ENCODE data around the gene GP9. TPM values are rescaled to one million over a fixed set of nuclear protein-coding genes. Genes with fewer than 3 reads are reported as not detected.
A peak's percentile ranks its signal among the peaks of the same experiment; 100 is the strongest.

Gene GP9
- total and polyA plus RNA-seq, 9 of the 15 experiments (the other 6 are each of a cell fraction or from before 2014, with no cell fraction given), result not detected

DNA sequence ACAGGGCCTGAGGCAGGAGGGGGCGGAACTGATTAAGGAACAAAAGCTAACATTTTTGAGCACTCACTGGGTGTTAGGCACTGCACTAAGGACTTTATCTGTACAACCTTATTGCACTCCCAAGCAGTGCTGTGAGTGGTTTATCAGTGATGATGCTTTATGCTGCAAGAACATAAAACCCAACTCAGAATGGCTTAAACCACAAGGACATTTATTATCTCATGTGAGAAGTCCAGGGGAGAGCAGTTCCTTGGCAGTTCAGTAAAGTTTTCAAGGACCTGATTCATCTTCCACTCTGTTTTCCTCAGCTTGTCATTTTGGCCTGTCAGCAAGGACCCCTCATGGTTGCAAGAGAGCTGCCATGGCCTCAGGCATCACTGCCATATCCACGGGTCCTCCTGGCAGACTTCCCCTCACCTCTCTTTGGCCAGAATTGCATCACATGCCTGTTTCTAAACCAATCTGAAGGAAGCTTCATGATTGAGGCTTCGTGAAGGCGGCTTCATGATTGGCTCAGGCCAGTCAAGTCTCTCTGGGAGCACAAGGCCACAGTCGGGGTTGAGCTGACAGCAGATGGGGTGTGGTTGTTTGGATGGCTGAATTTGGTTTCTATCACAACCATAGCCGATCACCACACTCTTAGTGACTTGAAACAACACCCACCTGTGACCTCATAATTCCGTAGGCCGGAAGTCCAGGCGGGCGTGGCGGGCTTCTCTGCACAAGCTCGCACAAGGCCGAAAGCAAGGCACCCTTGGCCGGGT lies 43.7 kb upstream of the GP9 start (continued):
- TF ChIP-seq, protein P1, sequence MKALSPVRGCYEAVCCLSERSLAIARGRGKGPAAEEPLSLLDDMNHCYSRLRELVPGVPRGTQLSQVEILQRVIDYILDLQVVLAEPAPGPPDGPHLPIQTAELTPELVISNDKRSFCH (CRISPR knock-in tag; IDR thresholded peaks at IDR 0.05), result no peak
- TF ChIP-seq, protein P1 (tag; IDR thresholded peaks at IDR 0.05), result 0 out of 2 replicates have a peak, but pooled peaks have one; percentile 62
- peak; percentile 46; the same call in 1 of the 2 replicates for TF ChIP-seq KLF1 (tag; IDR thresholded peaks at IDR 0.05)
- TF ChIP-seq NFE2L1 (tag; IDR thresholded peaks at IDR 0.05; ENCODE audit: borderline replicate concordance, low read depth), result no peak
- peak; percentile 92 for TF ChIP-seq HDAC2 (IDR thresholded peaks at IDR 0.05)
- peak; percentile 87 for TF ChIP-seq DPF2 (IDR thresholded peaks at IDR 0.05)
- no peak for TF ChIP-seq XRCC5 (IDR thresholded peaks at IDR 0.05; ENCODE audit: low read depth, low read length)
- TF ChIP-seq EHMT2 (IDR thresholded peaks at IDR 0.05), result no peak
- peak in 1 of 2 experiments; percentile 53; a peak in 1 of 4 replicates for TF ChIP-seq TBL1XR1 (IDR thresholded peaks at IDR 0.05; ENCODE audit: low read length in 2 of 2)
- TF ChIP-seq POLR2B (IDR thresholded peaks at IDR 0.05; ENCODE audit: low read depth, partially characterized antibody), result no peak
- TF ChIP-seq U2AF1 (optimal IDR thresholded peaks at IDR 0.05; ENCODE audit: low read depth, low read length), result no peak
- TF ChIP-seq ZC3H4 (CRISPR knock-in tag; IDR thresholded peaks at IDR 0.05; ENCODE audit: borderline replicate concordance), result no peak
- no peak for TF ChIP-seq TSC22D4 (tag; IDR thresholded peaks at IDR 0.05)
- TF ChIP-seq CREB1 (IDR thresholded peaks at IDR 0.05), result 0 out of 2 replicates have a peak, but pooled peaks have one; percentile 29
- TF ChIP-seq CREB1 (CRISPR knock-in tag; IDR thresholded peaks at IDR 0.05), result peak; percentile 60; the same call in 1 of the 2 replicates
- TF ChIP-seq LCOR (CRISPR knock-in tag; IDR thresholded peaks at IDR 0.05), result peak; percentile 78; the same call in 1 of the 2 replicates
- peak; percentile 67 for TF ChIP-seq FOXM1 (IDR thresholded peaks at IDR 0.05; ENCODE audit: low read depth)
- TF ChIP-seq FOXM1 (CRISPR knock-in tag; IDR thresholded peaks at IDR 0.05; ENCODE audit: low read depth), result no peak
- peak; percentile 35; the same call in 1 of the 2 replicates for TF ChIP-seq ATF7 (IDR thresholded peaks at IDR 0.05)
- TF ChIP-seq NBN (IDR thresholded peaks at IDR 0.05; ENCODE audit: low read depth), result peak; percentile 73; the same call in 1 of the 2 replicates
- peak; percentile 89 for TF ChIP-seq TEAD4 (IDR thresholded peaks at IDR 0.05; ENCODE audit: low read length)
- TF ChIP-seq TEAD4 (CRISPR knock-in tag; IDR thresholded peaks at IDR 0.05; ENCODE audit: borderline replicate concordance), result no peak
- TF ChIP-seq RB1 (IDR thresholded peaks at IDR 0.05; ENCODE audit: low read depth), result peak; percentile 8; the same call in 1 of the 2 replicates
- peak; percentile 31; the same call in 1 of the 2 replicates for TF ChIP-seq ELF1 (tag; IDR thresholded peaks at IDR 0.05)
- TF ChIP-seq, protein P2, sequence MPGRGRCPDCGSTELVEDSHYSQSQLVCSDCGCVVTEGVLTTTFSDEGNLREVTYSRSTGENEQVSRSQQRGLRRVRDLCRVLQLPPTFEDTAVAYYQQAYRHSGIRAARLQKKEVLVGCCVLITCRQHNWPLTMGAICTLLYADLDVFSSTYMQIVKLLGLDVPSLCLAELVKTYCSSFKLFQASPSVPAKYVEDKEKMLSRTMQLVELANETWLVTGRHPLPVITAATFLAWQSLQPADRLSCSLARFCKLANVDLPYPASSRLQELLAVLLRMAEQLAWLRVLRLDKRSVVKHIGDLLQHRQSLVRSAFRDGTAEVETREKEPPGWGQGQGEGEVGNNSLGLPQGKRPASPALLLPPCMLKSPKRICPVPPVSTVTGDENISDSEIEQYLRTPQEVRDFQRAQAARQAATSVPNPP (IDR thresholded peaks at IDR 0.05; ENCODE audit: borderline replicate concordance, insufficient read depth, insufficient read length), result no peak
- TF ChIP-seq NFIC (IDR thresholded peaks at IDR 0.05), result peak; percentile 70
- peak; percentile 48; the same call in 1 of the 2 replicates for TF ChIP-seq PKNOX1 (IDR thresholded peaks at IDR 0.05)
- TF ChIP-seq KLF16 (IDR thresholded peaks at IDR 0.05), result peak; percentile 84
- TF ChIP-seq FOSL1 (tag; conservative IDR thresholded peaks at IDR 0.05), result 0 out of 2 replicates have a peak, but pooled peaks have one; percentile 22
- peak; percentile 14 to 77; a peak in 2 of 4 replicates for TF ChIP-seq TRIM24 (IDR thresholded peaks at IDR 0.05)
